ENCODE results near the gene NCSTN. TPM values are rescaled to one million over a fixed set of nuclear protein-coding genes. Genes with fewer than 3 reads are reported as not detected.

NCSTN gene
- 60.6 and 79.3 TPM in 2 replicates for total RNA-seq (ENCODE audit: low replicate concordance)

GRCh38 chr1:160342953-160343869, at the start of gene NCSTN, which contains the start of gene COPA:
TSS of gene NCSTN (plus strand) at chr1:160343383. CDS start at chr1:160343397, 14 bp downstream.
TSS of gene COPA (minus strand) at chr1:160343250. CDS start at chr1:160343170, 80 bp downstream.
- H3K4me3 ChIP-seq (ENCODE audit: low read depth, low read length): peak within 1 kb of the TSS; percentile 94
- peak; percentile 22 for TF ChIP-seq CTCF (IDR thresholded peaks at IDR 0.05; ENCODE audit: insufficient read depth, low read length)
- peak; percentile 98 for DNase-seq (ENCODE audit: low read depth)

- H3K4me3 ChIP-seq (ENCODE audit: low read depth, low read length): no peak overlapping the region
- DNase-seq (ENCODE audit: low read depth): no peak
- no peak for TF ChIP-seq CTCF (IDR thresholded peaks at IDR 0.05; ENCODE audit: insufficient read depth, low read length)
Measured at GRCh38 chr1:160296036-160296435, 47.1 kb upstream of the NCSTN start.

GRCh38 chr1:160300173-160300572, 43.0 kb upstream of the NCSTN start:
- no peak overlapping the region for H3K4me3 ChIP-seq (ENCODE audit: low read depth, low read length)
- no peak for TF ChIP-seq CTCF (IDR thresholded peaks at IDR 0.05; ENCODE audit: insufficient read depth, low read length)
- no peak for DNase-seq (ENCODE audit: low read depth)

- no peak overlapping the region for H3K4me3 ChIP-seq (ENCODE audit: low read depth, low read length)
- TF ChIP-seq CTCF (IDR thresholded peaks at IDR 0.05; ENCODE audit: insufficient read depth, low read length): no peak
- DNase-seq (ENCODE audit: low read depth): no peak
Measured at GRCh38 chr1:160307118-160307791, 35.9 kb upstream of the NCSTN start.

- peak; percentile 18 for DNase-seq (ENCODE audit: low read depth)
Measured at GRCh38 chr1:160308451-160309184, 34.6 kb upstream of the NCSTN start.

More at GRCh38 chr1:160308451-160309184, 34.6 kb upstream of the NCSTN start:
- TF ChIP-seq CTCF (IDR thresholded peaks at IDR 0.05; ENCODE audit: insufficient read depth, low read length): no peak
- no peak overlapping the region for H3K4me3 ChIP-seq (ENCODE audit: low read depth, low read length)

All from fibroblast of the aortic adventitia (primary cell).